HFFc6 (cell line): Measurements from ENCODE around the gene C7orf57. TPM values are rescaled to one million over a fixed set of nuclear protein-coding genes. Genes with fewer than 3 reads are reported as not detected.

Experiments used
- DNase-seq: peaks from one replicate; pipeline ENCODE4 v3.0.0-alpha.2; 2018
- H3K27ac Mint-ChIP-seq: 2 replicates; pipeline ENCODE4 v1.8.0; 2020; ENCODE audit warnings: mild to moderate bottlenecking, mixed read lengths
- H3K27me3 Mint-ChIP-seq: 2 replicates; pipeline ENCODE4 v1.8.0; 2021; ENCODE audit warnings: mild to moderate bottlenecking, moderate library complexity, mixed read lengths; ENCODE audit not compliant: insufficient read depth
- H3K36me3 Mint-ChIP-seq: 2 replicates; pipeline ENCODE4 v1.8.0; 2021; ENCODE audit warnings: low read depth, mixed read lengths
- H3K4me1 Mint-ChIP-seq: 2 replicates; pipeline ENCODE4 v1.8.0; 2020; ENCODE audit warnings: low read depth, mixed read lengths
- H3K4me3 Mint-ChIP-seq: 2 replicates; pipeline ENCODE4 v1.8.0; 2020; ENCODE audit warnings: mild to moderate bottlenecking, moderate library complexity, mixed read lengths
- H3K9me3 Mint-ChIP-seq: 2 replicates; pipeline ENCODE4 v1.8.0; 2020; ENCODE audit warnings: mild to moderate bottlenecking, mixed read lengths
- total RNA-seq, 6 experiments: library from RNA; stranded (reverse); fragmentation: NEBNext Ultra II Directional; extraction: Animal tissue kit (Norgen Biotek cat#: 25700); gene quantifications; 2 replicates in 1 of 6; 3 replicates in 5 of 6; pipeline ENCODE4 v1.2.3, GENCODE V29; 2021
- TF ChIP-seq, protein P1 (sequence below): fragments of 200-600 bp; sonication (generic); IDR thresholded peaks from 2 replicates; pipeline ENCODE4 v1.5.0; 2021; ENCODE audit warnings: antibody characterized with exemption, mild to moderate bottlenecking

Gene C7orf57
- total RNA-seq, 6 experiments from 2014 or later, result 0.14 TPM; not detected in 5

DNA sequence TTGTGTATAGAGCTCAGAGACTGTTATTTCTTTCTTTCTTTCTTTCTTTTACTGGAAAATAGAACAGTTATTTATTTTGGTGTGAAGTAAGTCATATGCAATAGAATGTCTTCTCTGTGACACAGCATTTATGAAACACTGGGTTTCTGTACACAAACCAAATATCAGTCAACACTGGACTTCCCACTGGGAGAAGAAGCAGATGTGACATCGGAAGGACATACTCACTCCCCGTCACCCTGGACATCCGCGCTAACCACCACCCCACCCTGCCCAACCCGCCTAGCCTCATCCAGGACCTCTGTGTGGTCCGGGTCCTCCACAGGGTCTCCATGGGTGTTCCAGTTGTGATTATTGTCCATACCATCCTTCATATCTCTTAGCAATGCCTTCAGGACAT is 28.5 kb upstream of the C7orf57 start:
- peaks cover 2% of the 10 kb centered on the region for H3K27me3 Mint-ChIP-seq
- H3K4me3 Mint-ChIP-seq, result no peak overlapping the region
- DNase-seq, result no peak
- no peak overlapping the region for H3K27ac Mint-ChIP-seq
- H3K4me1 Mint-ChIP-seq, result peaks cover 16% of the 10 kb centered on the region
- H3K36me3 Mint-ChIP-seq, result peaks cover 7% of the 10 kb centered on the region; the same call in 1 of the 2 replicates
- peaks cover 7% of the 10 kb centered on the region for H3K9me3 Mint-ChIP-seq
- TF ChIP-seq, protein P1, sequence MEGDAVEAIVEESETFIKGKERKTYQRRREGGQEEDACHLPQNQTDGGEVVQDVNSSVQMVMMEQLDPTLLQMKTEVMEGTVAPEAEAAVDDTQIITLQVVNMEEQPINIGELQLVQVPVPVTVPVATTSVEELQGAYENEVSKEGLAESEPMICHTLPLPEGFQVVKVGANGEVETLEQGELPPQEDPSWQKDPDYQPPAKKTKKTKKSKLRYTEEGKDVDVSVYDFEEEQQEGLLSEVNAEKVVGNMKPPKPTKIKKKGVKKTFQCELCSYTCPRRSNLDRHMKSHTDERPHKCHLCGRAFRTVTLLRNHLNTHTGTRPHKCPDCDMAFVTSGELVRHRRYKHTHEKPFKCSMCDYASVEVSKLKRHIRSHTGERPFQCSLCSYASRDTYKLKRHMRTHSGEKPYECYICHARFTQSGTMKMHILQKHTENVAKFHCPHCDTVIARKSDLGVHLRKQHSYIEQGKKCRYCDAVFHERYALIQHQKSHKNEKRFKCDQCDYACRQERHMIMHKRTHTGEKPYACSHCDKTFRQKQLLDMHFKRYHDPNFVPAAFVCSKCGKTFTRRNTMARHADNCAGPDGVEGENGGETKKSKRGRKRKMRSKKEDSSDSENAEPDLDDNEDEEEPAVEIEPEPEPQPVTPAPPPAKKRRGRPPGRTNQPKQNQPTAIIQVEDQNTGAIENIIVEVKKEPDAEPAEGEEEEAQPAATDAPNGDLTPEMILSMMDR, result no peak

DNA sequence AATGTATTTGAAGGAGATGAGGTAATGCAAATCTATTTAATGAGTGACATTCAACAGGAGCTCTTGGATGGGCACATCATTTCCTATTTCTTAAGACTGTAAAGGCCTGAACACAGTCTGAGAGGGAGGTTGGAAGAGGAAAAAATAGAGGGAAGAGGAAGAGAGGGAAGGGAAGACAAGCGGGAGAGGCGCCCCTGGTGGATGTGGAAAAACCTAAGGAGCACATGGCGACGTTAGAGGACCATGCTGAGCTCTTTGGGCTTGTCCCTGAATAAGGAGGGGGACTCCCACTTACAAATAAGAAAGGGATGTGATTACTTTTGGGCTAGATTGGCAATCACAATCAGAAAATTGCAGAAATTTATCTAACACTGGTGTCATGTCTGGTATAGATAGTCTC is 26.1 kb upstream of the C7orf57 start:
- no peak for DNase-seq
- no peaks in the 10 kb centered on the region for H3K9me3 Mint-ChIP-seq

DNA sequence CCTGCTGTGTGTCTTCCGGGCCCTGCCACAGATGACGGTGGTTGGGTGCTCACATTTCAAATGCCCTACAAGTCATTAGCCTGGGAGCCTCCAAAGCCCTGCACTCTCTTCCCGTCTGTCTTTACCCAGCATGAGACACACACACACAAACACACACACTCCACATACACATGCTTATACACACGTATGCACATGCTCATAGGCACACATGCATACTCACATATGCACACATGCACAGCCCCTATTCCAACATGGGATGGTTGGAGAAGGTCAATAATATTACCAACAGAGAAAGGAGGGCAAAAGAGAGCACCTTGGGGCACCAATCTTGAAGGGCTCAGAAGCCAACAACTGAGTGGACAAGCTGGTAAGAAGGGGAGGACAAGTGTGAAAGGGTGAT is 25.4 kb upstream of the C7orf57 start:
- TF ChIP-seq, protein P1, result no peak
- peaks cover 20% of the 10 kb centered on the region for H3K4me1 Mint-ChIP-seq
- no peak for DNase-seq
- no peaks in the 10 kb centered on the region for H3K36me3 Mint-ChIP-seq
- no peak overlapping the region for H3K4me3 Mint-ChIP-seq
- H3K9me3 Mint-ChIP-seq, result no peaks in the 10 kb centered on the region
- peaks cover 2% of the 10 kb centered on the region; the same call in 1 of the 2 replicates for H3K27me3 Mint-ChIP-seq
- no peak overlapping the region for H3K27ac Mint-ChIP-seq

More for the DNA sequence above, 26.1 kb upstream of the C7orf57 start:
- peaks cover 17% of the 10 kb centered on the region for H3K4me1 Mint-ChIP-seq
- TF ChIP-seq, protein P1, result peak; percentile 23
- no peak overlapping the region for H3K27ac Mint-ChIP-seq
- H3K36me3 Mint-ChIP-seq, result no peaks in the 10 kb centered on the region
- H3K27me3 Mint-ChIP-seq, result peaks cover 2% of the 10 kb centered on the region; the same call in 1 of the 2 replicates
- H3K4me3 Mint-ChIP-seq, result no peak overlapping the region

DNA sequence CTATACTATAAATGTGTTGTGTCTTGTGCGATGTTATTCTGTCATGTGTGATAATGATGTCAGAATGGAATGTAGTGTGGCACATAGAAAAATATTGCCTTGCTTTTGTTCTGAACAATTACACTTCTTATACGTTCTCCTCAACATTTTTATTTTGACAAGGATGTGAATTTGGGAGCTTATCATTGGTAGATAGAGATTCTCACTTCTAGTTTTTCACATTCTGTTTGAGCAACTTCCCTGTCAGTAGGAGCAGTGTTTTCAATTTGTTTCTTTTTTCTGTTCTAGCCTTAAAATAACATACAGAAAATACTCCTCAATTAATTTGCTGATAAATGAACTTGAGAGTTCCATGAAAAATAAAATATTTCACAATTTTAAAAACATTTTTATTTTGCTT is 24.0 kb upstream of the C7orf57 start:
- H3K36me3 Mint-ChIP-seq, result no peaks in the 10 kb centered on the region
- no peak for DNase-seq
- no peak overlapping the region for H3K27ac Mint-ChIP-seq
- peaks cover 6% of the 10 kb centered on the region; the same call in 1 of the 2 replicates for H3K27me3 Mint-ChIP-seq
- H3K9me3 Mint-ChIP-seq, result no peaks in the 10 kb centered on the region
- TF ChIP-seq, protein P1, result no peak
- H3K4me1 Mint-ChIP-seq, result peaks cover 18% of the 10 kb centered on the region; the same call in 1 of the 2 replicates
- no peak overlapping the region for H3K4me3 Mint-ChIP-seq

DNA sequence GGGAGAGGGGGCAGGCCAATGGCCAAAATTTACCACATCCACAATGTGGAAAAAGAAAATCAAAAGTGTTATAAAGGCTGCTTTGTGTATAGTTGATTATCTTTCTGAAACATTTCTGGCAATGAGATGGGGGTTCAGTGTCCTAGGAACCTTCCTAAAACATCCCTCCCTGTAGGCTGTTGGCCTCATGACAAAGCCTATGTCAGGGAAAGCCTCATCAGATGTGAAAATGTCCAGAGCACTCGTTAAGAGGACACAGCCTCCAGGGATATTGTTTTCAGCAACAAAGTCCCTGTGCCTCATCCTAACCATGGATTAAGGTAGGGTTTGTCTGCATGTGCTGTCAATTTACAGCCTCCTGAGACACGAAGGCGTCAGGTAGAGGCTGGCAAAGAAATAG is 23.4 kb upstream of the C7orf57 start:
- DNase-seq, result no peak
- Mint-ChIP-seq H3K27ac (no peak overlapping the region), H3K4me3 (no peak overlapping the region), H3K4me1 (peaks cover 18% of the 10 kb centered on the region; the same call in 1 of the 2 replicates), H3K36me3 (no peaks in the 10 kb centered on the region), H3K9me3 (no peaks in the 10 kb centered on the region), H3K27me3 (peaks cover 4% of the 10 kb centered on the region; the same call in 1 of the 2 replicates)
- TF ChIP-seq, protein P1, result no peak

DNA sequence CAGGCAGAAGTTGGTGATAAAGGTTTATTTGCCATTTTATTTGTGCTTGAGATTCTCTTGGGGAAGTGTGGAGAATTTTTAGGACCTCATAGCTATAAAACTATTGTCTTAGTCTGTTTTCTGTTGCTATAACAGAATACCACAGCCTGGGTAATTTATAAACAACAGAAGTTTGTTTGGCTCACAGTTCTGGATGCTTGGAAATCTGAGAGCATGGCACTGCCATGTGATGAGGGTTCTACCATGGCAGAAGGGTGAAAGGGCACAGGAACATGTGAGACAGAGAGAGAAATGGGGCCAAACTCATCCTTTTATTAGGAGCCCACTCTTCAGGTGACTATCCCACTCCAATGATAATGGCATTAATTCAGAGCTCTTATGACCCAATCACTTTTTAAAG is 18.7 kb upstream of the C7orf57 start:
- TF ChIP-seq, protein P1, result no peak

More for the DNA sequence above, 18.7 kb upstream of the C7orf57 start:
- no peak overlapping the region for H3K4me3 Mint-ChIP-seq
- peaks cover 5% of the 10 kb centered on the region; the same call in 1 of the 2 replicates for H3K36me3 Mint-ChIP-seq
- H3K9me3 Mint-ChIP-seq, result peaks cover 15% of the 10 kb centered on the region
- H3K4me1 Mint-ChIP-seq, result peaks cover 12% of the 10 kb centered on the region; the same call in 1 of the 2 replicates
- H3K27me3 Mint-ChIP-seq, result peaks cover 13% of the 10 kb centered on the region
- no peak for DNase-seq
- no peak overlapping the region for H3K27ac Mint-ChIP-seq
